Stimulated activated CD4-positive, alpha-beta T cell treated with anti-CD3 and anti-CD28 coated beads, Interleukin-4, amount 100 ng/mL, for 1 hour (primary cell): ENCODE measurements around the gene PHOSPHO1.
"Not testable (repeated sequence)": the region's sequence is repeated elsewhere in the genome, so short reads cannot be mapped to it uniquely, and the experiment has no call there.

ENCODE experiments used
- DNase-seq: peaks from one replicate; pipeline ENCODE4 v3.0.0-alpha.2; 2020

The PHOSPHO1 gene

GRCh38 chr17:49191409-49191916, 39.1 kb downstream of the PHOSPHO1 start:
- DNase-seq, result no peak

GRCh38 chr17:49190932-49191331, 39.7 kb downstream of the PHOSPHO1 start:
- no peak for DNase-seq

GRCh38 chr17:49187301-49187700, 43.3 kb downstream of the PHOSPHO1 start:
- no peak for DNase-seq

GRCh38 chr17:49185381-49185780, 45.2 kb downstream of the PHOSPHO1 start:
- DNase-seq, result not testable (repeated sequence)

- not testable (repeated sequence) for DNase-seq
These were observed 46.1 kb downstream of the PHOSPHO1 start for GRCh38 chr17:49184522-49184921.

GRCh38 chr17:49183801-49184200, 46.8 kb downstream of the PHOSPHO1 start:
- no peak for DNase-seq

- no peak for DNase-seq
These were observed 47.2 kb downstream of the PHOSPHO1 start for GRCh38 chr17:49183341-49183740.

GRCh38 chr17:49180998-49181635, 49.5 kb downstream of the PHOSPHO1 start:
- no peak for DNase-seq

GRCh38 chr17:49180303-49180702, 50.3 kb downstream of the PHOSPHO1 start:
- peak; percentile 67 for DNase-seq

GRCh38 chr17:49175978-49176377, 54.6 kb downstream of the PHOSPHO1 start:
- not testable (repeated sequence) for DNase-seq
